D721Med (cell line): ENCODE data around the gene ADAM15.
A peak's percentile ranks its signal among the peaks of the same experiment; 100 is the strongest.

Experiments used
- DNase-seq: peaks from one replicate; pipeline ENCODE4 v3.0.0; 2011; ENCODE audit warnings: low spot score; ENCODE audit not compliant: insufficient read length
- FAIRE-seq: peaks from 2 replicates; lab custom pipeline; 2011; peaks lifted over from hg19 to GRCh38; lab: Jason Lieb, UNC
- CTCF ChIP-seq: IDR thresholded peaks from 2 replicates; pipeline ENCODE4 v1.5.1; 2012; ENCODE audit warnings: mild to moderate bottlenecking, control low read depth; ENCODE audit not compliant: insufficient read depth; ENCODE audit errors: missing control alignments

ADAM15 gene

GRCh38 chr1:155081472-155082300 lies 30.6 kb downstream of the ADAM15 start:
- TF ChIP-seq CTCF = no peak
- DNase-seq (no peak), FAIRE-seq (no peak)

GRCh38 chr1:155082301-155083051 lies 31.4 kb downstream of the ADAM15 start:
- no peak for TF ChIP-seq CTCF
- DNase-seq (no peak), FAIRE-seq (no peak)

GRCh38 chr1:155083052-155083541 lies 32.0 kb downstream of the ADAM15 start:
- FAIRE-seq = no peak
- DNase-seq = no peak
- no peak for TF ChIP-seq CTCF

GRCh38 chr1:155083865-155084721 lies 33.0 kb downstream of the ADAM15 start:
- DNase-seq (no peak), FAIRE-seq (no peak)
- peak; percentile 52 for TF ChIP-seq CTCF

GRCh38 chr1:155084722-155085503 lies 33.8 kb downstream of the ADAM15 start:
- peak; percentile 100 for TF ChIP-seq CTCF
- DNase-seq (peak; percentile 98), FAIRE-seq (no peak)

GRCh38 chr1:155085504-155086127 lies 34.5 kb downstream of the ADAM15 start:
- no peak for TF ChIP-seq CTCF
- FAIRE-seq (no peak), DNase-seq (no peak)
